K562 (cell line): ENCODE results near the gene XBP1. TPM values are rescaled to one million over a fixed set of nuclear protein-coding genes. Genes with fewer than 3 reads are reported as not detected.

ENCODE experiments used
- DDX20 ChIP-seq: fragments of 450-650 bp; IDR thresholded peaks from 2 replicates; pipeline ENCODE4 v1.6.1; 2016; ENCODE audit warnings: missing genetic modification characterization, low read depth, mild to moderate bottlenecking, missing compliant biosample characterization, moderate library complexity
- EHMT2 ChIP-seq: fragments of 450-650 bp; IDR thresholded peaks from 2 replicates; pipeline ENCODE4 v1.6.1; 2018; ENCODE audit warnings: antibody characterized with exemption
- ESRRB ChIP-seq: fragments of 250-450 bp; sonication (Bioruptor Pico); IDR thresholded peaks from 2 replicates; pipeline ENCODE4 v1.5.0; 2020; ENCODE audit warnings: mild to moderate bottlenecking, moderate library complexity, borderline replicate concordance
- FOXM1 ChIP-seq, 2 experiments: fragments of 450-650 bp in 1 of 2; sonication (generic) in 1 of 2; formaldehyde crosslinking in 1 of 2; IDR thresholded peaks; 2 replicates each; pipeline versions ENCODE4 v1.6.1 to v1.9.0; 2017 to 2022; ENCODE audit warnings: low read depth in 2 of 2, mild to moderate bottlenecking in 2 of 2, missing genetic modification reagents in 1 of 2, moderate library complexity in 1 of 2
- GABPA ChIP-seq: fragments of 200-800 bp; sonication (Bioruptor generic); conservative IDR thresholded peaks from 2 replicates; pipeline ENCODE4 v1.6.1; 2016; ENCODE audit warnings: low read depth, missing genetic modification characterization, missing compliant biosample characterization
- HDAC1 ChIP-seq, 2 experiments: fragments of 450-650 bp; IDR thresholded peaks; 2 replicates each; pipeline ENCODE4 v1.6.1; 2016 to 2017; ENCODE audit warnings: inconsistent platforms in 1 of 2, mild to moderate bottlenecking in 1 of 2, moderate library complexity in 1 of 2
- HDAC2 ChIP-seq: fragments of 450-650 bp; IDR thresholded peaks from 2 replicates; pipeline ENCODE4 v1.6.1; 2016; ENCODE audit warnings: mild to moderate bottlenecking
- HDAC6 ChIP-seq: IDR thresholded peaks from 2 replicates; pipeline ENCODE4 v1.6.1; 2012; ENCODE audit warnings: low read depth, mild to moderate bottlenecking, control low read depth, inconsistent platforms, low read length, moderate library complexity
- KLF16 ChIP-seq: IDR thresholded peaks from 2 replicates; pipeline ENCODE4 v1.6.1; 2016; ENCODE audit warnings: antibody characterized with exemption
- MCM5 ChIP-seq: fragments of 450-650 bp; IDR thresholded peaks from 2 replicates; pipeline ENCODE4 v1.6.1; 2016; ENCODE audit warnings: low read depth
- MEF2A ChIP-seq: IDR thresholded peaks from 2 replicates; pipeline ENCODE4 v1.6.1; 2011; ENCODE audit warnings: low read depth, mild to moderate bottlenecking, low read length, moderate library complexity; ENCODE audit not compliant: control insufficient read depth
- NR2C2 ChIP-seq, 2 experiments: fragments of 200-800 bp in 1 of 2; sonication (Bioruptor generic) in 1 of 2; sonication (generic) in 1 of 2; formaldehyde crosslinking in 1 of 2; IDR thresholded peaks; 2 replicates each; pipeline versions ENCODE4 v1.6.1 to v1.8.0; 2016 to 2022; ENCODE audit warnings: mild to moderate bottlenecking in 1 of 2, missing compliant biosample characterization in 1 of 2, missing genetic modification characterization in 1 of 2, missing genetic modification reagents in 1 of 2
- POLR2G ChIP-seq: fragments of 200-400 bp; formaldehyde crosslinking; IDR thresholded peaks from 2 replicates; pipeline ENCODE4 v1.6.1; 2017; ENCODE audit warnings: low read depth, mild to moderate bottlenecking, antibody characterized with exemption, low read length, moderate library complexity
- POLR3A ChIP-seq: IDR thresholded peaks from 2 replicates; pipeline ENCODE4 v1.6.1; 2011; ENCODE audit warnings: borderline replicate concordance, mild to moderate bottlenecking, moderate library complexity; ENCODE audit not compliant: insufficient read length, insufficient read depth; ENCODE audit errors: extremely low read depth
- SIN3A ChIP-seq, 2 experiments: fragments of 150-350 bp in 1 of 2; IDR thresholded peaks; 2 replicates each; pipeline ENCODE4 v1.6.1; 2011 to 2016; ENCODE audit warnings: borderline replicate concordance in 2 of 2, low read depth in 2 of 2, low read length in 2 of 2, mild to moderate bottlenecking in 2 of 2, moderate library complexity in 2 of 2; ENCODE audit not compliant: control insufficient read depth in 1 of 2
- STAT5A ChIP-seq: IDR thresholded peaks from 2 replicates; pipeline ENCODE4 v1.6.1; 2012; ENCODE audit warnings: low read length, inconsistent platforms, borderline replicate concordance
- ZC3H4 ChIP-seq: sonication (generic); formaldehyde crosslinking; IDR thresholded peaks from 2 replicates; pipeline ENCODE4 v1.9.0; 2021; ENCODE audit warnings: missing genetic modification reagents, borderline replicate concordance
- ZKSCAN3 ChIP-seq: fragments of 250-450 bp; sonication (Bioruptor Pico); IDR thresholded peaks from 2 replicates; pipeline ENCODE4 v1.4.0; 2020
- ZNF785 ChIP-seq: fragments of 250-450 bp; sonication (Bioruptor Pico); IDR thresholded peaks from 2 replicates; pipeline ENCODE4 v1.4.0; 2020; ENCODE audit warnings: mild to moderate bottlenecking
- polyA plus RNA-seq, 8 experiments: library from polyadenylated mRNA; depleted of rRNA in 4 of 8; stranded (reverse) in 5 of 8; unstranded in 3 of 8; fragments of >200 nt; fragmentation: Nextera tagmentation in 2 of 8; fragmentation: Illumina TruSeq in 1 of 8; extraction: Ambion mirVana in 2 of 8; extraction: Trizol in 1 of 8; gene quantifications; 2 replicates each; pipeline versions ENCODE4 v1.2.1 to v1.2.3, GENCODE V29; 2011 to 2014; ENCODE audit warnings: inconsistent platforms in 1 of 8, missing spikeins in 1 of 8
- total RNA-seq, 7 experiments: library from RNA; depleted of rRNA in 6 of 7; stranded (reverse); fragments of >200 nt in 6 of 7; fragmentation: Illumina TruSeq in 2 of 7; extraction: Trizol in 2 of 7; gene quantifications; 2 replicates each; pipeline versions ENCODE4 v1.2.1 to v1.2.3, GENCODE V29; 2011 to 2021; ENCODE audit warnings: low replicate concordance in 1 of 7
- TF ChIP-seq, protein P1 (sequence below), 2 experiments: IDR thresholded peaks in 1 of 2; conservative IDR thresholded peaks in 1 of 2; 2 replicates each; pipeline ENCODE4 v1.6.1; 2016; ENCODE audit warnings: low read depth in 2 of 2, mild to moderate bottlenecking in 1 of 2, missing compliant biosample characterization in 1 of 2, missing genetic modification characterization in 1 of 2, moderate library complexity in 1 of 2
- TF ChIP-seq, protein P2 (sequence below): sonication (generic); formaldehyde crosslinking; IDR thresholded peaks from 2 replicates; pipeline ENCODE4 v1.4.0; 2020; ENCODE audit warnings: mild to moderate bottlenecking, missing genetic modification reagents
- TF ChIP-seq, protein P3 (sequence below): fragments of 450-650 bp; IDR thresholded peaks from 2 replicates; pipeline ENCODE4 v1.6.1; 2016; ENCODE audit warnings: low read depth, mild to moderate bottlenecking, moderate library complexity

Gene XBP1
- total and polyA plus RNA-seq, 9 of the 15 experiments (the other 6 are each of a cell fraction or from before 2014, with no cell fraction given), result 25.0 to 218 (median 94.6) TPM

DNA sequence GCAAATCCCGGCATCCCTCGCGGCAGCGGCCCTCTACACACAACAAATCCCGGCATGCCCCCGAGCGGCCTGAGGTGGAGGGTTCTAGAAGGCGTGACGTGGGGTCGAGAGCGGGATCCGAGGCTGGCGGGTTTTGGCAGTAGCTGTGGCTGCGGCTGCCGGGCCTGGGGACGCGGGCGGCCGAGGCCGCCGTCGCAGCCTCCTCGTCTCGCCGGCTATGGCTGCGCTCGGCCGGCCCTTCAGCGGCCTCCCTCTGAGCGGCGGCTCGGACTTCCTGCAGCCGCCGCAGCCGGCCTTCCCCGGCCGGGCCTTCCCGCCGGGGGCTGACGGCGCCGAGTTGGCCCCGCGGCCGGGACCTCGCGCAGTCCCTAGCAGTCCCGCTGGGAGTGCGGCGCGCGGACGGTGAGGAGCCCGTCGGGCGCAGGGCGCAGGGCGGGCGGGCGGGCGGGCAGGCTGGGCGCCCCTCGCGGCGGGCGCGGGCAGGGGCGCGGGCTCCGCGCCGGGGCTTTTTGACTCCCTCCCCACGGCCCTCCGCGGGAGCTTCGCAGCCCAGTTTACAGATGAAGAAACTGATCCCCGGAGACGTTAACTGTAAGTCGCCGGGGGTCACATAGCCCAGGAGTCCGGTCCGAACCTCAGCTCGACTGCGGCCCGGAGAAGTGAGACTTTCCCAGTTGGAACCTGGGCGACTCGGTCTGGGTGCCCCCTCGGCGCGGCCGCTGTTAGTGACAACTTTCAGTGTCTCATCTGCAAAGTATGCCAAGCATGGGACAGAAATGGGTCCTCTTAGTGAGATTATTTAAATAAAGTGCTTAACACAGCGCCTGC is 27.5 kb downstream of the XBP1 start, which contains the start of gene CCDC117 (continued):
- TF ChIP-seq, protein P1, sequence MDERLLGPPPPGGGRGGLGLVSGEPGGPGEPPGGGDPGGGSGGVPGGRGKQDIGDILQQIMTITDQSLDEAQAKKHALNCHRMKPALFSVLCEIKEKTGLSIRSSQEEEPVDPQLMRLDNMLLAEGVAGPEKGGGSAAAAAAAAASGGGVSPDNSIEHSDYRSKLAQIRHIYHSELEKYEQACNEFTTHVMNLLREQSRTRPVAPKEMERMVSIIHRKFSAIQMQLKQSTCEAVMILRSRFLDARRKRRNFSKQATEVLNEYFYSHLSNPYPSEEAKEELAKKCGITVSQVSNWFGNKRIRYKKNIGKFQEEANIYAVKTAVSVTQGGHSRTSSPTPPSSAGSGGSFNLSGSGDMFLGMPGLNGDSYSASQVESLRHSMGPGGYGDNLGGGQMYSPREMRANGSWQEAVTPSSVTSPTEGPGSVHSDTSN (CRISPR knock-in tag; IDR thresholded peaks at IDR 0.05; ENCODE audit: low read depth), result no peak
- TF ChIP-seq, protein P1 (tag; conservative IDR thresholded peaks at IDR 0.05; ENCODE audit: low read depth), result no peak
- TF ChIP-seq POLR2G (peak; percentile 88), ZNF785 (CRISPR knock-in tag) (no peak), EHMT2 (no peak), FOXM1 (IDR thresholded peaks at IDR 0.05; ENCODE audit: low read depth) (no peak), FOXM1 (CRISPR knock-in tag; IDR thresholded peaks at IDR 0.05; ENCODE audit: low read depth) (no peak), STAT5A (no peak), ZKSCAN3 (CRISPR knock-in tag) (no peak), HDAC6 (no peak), ZC3H4 (CRISPR knock-in tag) (no peak), GABPA (tag) (0 out of 2 replicates have a peak, but pooled peaks have one; percentile 39), HDAC1 (IDR thresholded peaks at IDR 0.05) (no peak), MEF2A (no peak), SIN3A (IDR thresholded peaks at IDR 0.05; ENCODE audit: borderline replicate concordance in 2 of 2, control insufficient read depth in 1 of 2, low read depth in 2 of 2, low read length in 2 of 2) (no peak; a peak in 1 of 4 replicates), ESRRB (CRISPR knock-in tag) (no peak), HDAC2 (no peak), KLF16 (no peak), NR2C2 (CRISPR knock-in tag; IDR thresholded peaks at IDR 0.05) (no peak), NR2C2 (tag; IDR thresholded peaks at IDR 0.05) (peak; percentile 90), POLR3A (no peak), MCM5 (no peak), DDX20 (no peak)
- TF ChIP-seq, protein P2, sequence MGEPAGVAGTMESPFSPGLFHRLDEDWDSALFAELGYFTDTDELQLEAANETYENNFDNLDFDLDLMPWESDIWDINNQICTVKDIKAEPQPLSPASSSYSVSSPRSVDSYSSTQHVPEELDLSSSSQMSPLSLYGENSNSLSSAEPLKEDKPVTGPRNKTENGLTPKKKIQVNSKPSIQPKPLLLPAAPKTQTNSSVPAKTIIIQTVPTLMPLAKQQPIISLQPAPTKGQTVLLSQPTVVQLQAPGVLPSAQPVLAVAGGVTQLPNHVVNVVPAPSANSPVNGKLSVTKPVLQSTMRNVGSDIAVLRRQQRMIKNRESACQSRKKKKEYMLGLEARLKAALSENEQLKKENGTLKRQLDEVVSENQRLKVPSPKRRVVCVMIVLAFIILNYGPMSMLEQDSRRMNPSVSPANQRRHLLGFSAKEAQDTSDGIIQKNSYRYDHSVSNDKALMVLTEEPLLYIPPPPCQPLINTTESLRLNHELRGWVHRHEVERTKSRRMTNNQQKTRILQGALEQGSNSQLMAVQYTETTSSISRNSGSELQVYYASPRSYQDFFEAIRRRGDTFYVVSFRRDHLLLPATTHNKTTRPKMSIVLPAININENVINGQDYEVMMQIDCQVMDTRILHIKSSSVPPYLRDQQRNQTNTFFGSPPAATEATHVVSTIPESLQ (CRISPR knock-in tag), result no peak
- TF ChIP-seq, protein P3, sequence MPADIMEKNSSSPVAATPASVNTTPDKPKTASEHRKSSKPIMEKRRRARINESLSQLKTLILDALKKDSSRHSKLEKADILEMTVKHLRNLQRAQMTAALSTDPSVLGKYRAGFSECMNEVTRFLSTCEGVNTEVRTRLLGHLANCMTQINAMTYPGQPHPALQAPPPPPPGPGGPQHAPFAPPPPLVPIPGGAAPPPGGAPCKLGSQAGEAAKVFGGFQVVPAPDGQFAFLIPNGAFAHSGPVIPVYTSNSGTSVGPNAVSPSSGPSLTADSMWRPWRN, result no peak
